ENCODE results near the gene ATOX1. TPM values are rescaled to one million over a fixed set of nuclear protein-coding genes. Genes with fewer than 3 reads are reported as not detected.
A peak's percentile ranks its signal among the peaks of the same experiment; 100 is the strongest.

ATOX1 gene
- total and polyA plus RNA-seq, 2 of the 13 experiments (the other 11 are each of a cell fraction or from before 2014, with no cell fraction given) = 62.4 to 124 TPM

GRCh38 chr5:151757233-151758140 lies 944 bp downstream of the ATOX1 start:
- in situ Hi-C loops (cut with HindIII; ENCODE audit: extremely low pct_ligation_motif_present, low pct_unique_long_range_greater_than_20kb) (no loop called here), intact Hi-C loops (cut with micrococcal nuclease; ENCODE audit: unreplicated experiment) (loop anchor here (1.0 to 5.0 kb wide), 4 partner anchors 14 to 505 kb away; partner anchors contain the start of genes G3BP1, GM2A, SLC36A1 and SPARC)
- Histone ChIP-seq H3K9me3 (ENCODE audit: low read length) (no peaks in the 10 kb centered on the region), H2AFZ (ENCODE audit: low read length) (no peak overlapping the region), H3K4me2 (ENCODE audit: low read depth, low read length) (peak overlapping the region; percentile 82), H3K4me3 (replicated peaks in 1 of 3; ENCODE audit: insufficient read depth in 1 of 3, low read depth in 2 of 3, low read length in 3 of 3) (peak overlapping the region; percentile 69 to 91 (median 82)), H4K20me1 (ENCODE audit: insufficient read depth, low read length) (no peaks in the 10 kb centered on the region), H3K27me3 (ENCODE audit: control insufficient read depth in 1 of 2, insufficient read depth in 2 of 2, low read length in 2 of 2) (no peaks in the 10 kb centered on the region), H3K36me3 (replicated peaks in 1 of 2; ENCODE audit: control insufficient read depth in 1 of 2, insufficient read depth in 2 of 2, low read length in 2 of 2) (peaks cover 0 to 10% of the 10 kb centered on the region in 2 experiments; a peak in 1 of 5 replicates), H3K27ac (ENCODE audit: extremely low read length, insufficient read depth, low read length) (peak overlapping the region; percentile 65), H3K9ac (ENCODE audit: insufficient read depth, low read depth, low read length) (peak overlapping the region; percentile 78), H3K79me2 (ENCODE audit: insufficient read depth, low read length) (peaks cover 30% of the 10 kb centered on the region), H3K4me1 (ENCODE audit: insufficient read depth, low read length) (peaks cover 57% of the 10 kb centered on the region)
- FAIRE-seq (no peak), ATAC-seq (peak; percentile 17), DNase-seq (ENCODE audit: low spot score) (no peak)
- no TSS peak for BruUV-seq (replicated peaks)
- ChIA-PET CTCF (ENCODE audit: low intra/inter-chr PET ratio, low total read pairs) (interaction anchor here (0.7 kb wide), 1 partner anchor 14 kb away, joined by 3 read pairs; no protein-coding TSS in a partner anchor), POLR2A (interaction anchor here (0.6 to 8.0 kb wide), 4 partner anchors 14 to 99 kb away, joined by 3 to 148 read pairs (median 3); partner anchors contain the start of gene G3BP1)
- no peak for TF ChIP-seq ZNF101 (CRISPR knock-in tag; IDR thresholded peaks at IDR 0.05; ENCODE audit: borderline replicate concordance, low read depth)
- peak; percentile 11; the same call in 1 of the 2 replicates for TF ChIP-seq ZNF337 (CRISPR knock-in tag; IDR thresholded peaks at IDR 0.05; ENCODE audit: borderline replicate concordance, low read depth)
- TF ChIP-seq POGK (CRISPR knock-in tag; conservative IDR thresholded peaks at IDR 0.05) = no peak
- no peak for TF ChIP-seq ZNF777 (CRISPR knock-in tag; IDR thresholded peaks at IDR 0.05)
- TF ChIP-seq PRMT3 (CRISPR knock-in tag; IDR thresholded peaks at IDR 0.05; ENCODE audit: borderline replicate concordance, low read depth) = 0 out of 2 replicates have a peak, but pooled peaks have one; percentile 10
- 0 out of 2 replicates have a peak, but pooled peaks have one; percentile 13 for TF ChIP-seq ZFY (CRISPR knock-in tag; IDR thresholded peaks at IDR 0.05)
- no peak for TF ChIP-seq ZNF292 (CRISPR knock-in tag; IDR thresholded peaks at IDR 0.05; ENCODE audit: borderline replicate concordance, low read depth)
- TF ChIP-seq ZNF430 (CRISPR knock-in tag; IDR thresholded peaks at IDR 0.05) = 0 out of 2 replicates have a peak, but pooled peaks have one; percentile 8
- 6% methylated on average over 9 of the region's 9 CpGs for WGBS (ENCODE audit: low lambda C conversion rate)

Data from HepG2 (cell line).